Measurements from ENCODE around the gene SMG5.

- TF ChIP-seq CTCF (IDR thresholded peaks at IDR 0.05) (no peak), POLR2A (IDR thresholded peaks at IDR 0.05) (no peak), EP300 (IDR thresholded peaks at IDR 0.05) (no peak)
Measured at GRCh38 chr1:156284112-156284511, 1.5 kb upstream of the SMG5 start, which contains the start of gene TMEM79.

Data from tibial nerve (tissue), 4 donors.